ENCODE data around the gene PROK2.

Gene PROK2

DNA sequence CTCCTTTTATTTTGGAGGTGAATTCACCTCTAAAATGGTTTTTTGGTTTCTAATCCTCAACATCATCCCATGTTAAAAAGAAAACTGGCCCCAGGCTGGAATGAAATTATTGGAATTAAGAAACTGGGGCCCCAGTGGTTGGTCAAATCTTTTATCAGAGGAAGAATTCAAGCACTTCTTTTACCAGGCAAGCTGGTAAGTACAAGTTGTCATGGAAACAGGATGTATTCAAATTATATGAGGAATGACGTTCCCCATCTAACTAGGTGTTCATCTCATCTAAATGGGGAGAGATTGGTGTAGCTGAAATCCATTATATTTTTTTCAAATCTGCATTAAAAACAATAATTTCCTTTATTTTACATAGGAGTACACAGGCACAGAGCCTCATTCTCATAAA lies 50.1 kb downstream of the PROK2 start:
- no peak for DNase-seq (ENCODE audit: low read depth)

DNA sequence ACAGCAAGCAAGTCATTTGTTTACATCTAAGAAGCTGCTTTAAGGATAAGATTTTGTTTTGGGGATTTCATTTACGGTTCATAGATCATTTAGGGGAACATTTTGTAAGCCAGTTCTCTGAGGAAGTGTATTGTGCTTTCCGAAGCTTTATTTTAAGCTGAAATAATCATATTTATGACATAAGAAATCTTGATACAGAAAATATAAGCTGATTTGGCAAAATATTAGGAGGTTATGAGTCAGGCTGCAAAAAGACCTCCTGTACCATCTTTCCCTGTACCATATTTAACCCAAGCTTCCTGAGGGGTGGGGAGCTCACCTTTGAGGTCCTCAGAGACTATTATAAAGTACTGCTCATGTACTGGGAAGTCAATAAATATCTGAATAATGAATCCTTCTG lies 51.6 kb downstream of the PROK2 start:
- DNase-seq (ENCODE audit: low read depth) = no peak

DNA sequence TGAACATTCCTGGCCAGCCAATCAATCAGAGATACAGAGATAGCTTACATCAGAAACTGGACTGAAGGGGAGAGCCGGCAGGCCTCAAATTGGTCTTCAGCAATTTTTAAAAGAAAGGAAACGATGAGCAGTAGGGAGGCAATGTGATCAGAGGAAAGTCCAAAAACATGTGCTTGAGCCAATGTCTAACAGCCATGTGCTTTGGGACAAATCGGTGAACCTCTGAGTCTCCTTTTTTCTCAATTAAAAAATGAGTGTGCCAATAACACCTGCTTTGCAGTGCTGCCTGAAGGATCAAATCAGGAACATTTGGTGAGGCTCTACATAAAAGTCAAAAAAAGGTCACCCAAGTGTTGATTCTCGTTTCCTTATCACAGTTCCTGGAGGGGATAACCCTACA lies 52.3 kb downstream of the PROK2 start:
- DNase-seq (ENCODE audit: low read depth) = no peak

DNA sequence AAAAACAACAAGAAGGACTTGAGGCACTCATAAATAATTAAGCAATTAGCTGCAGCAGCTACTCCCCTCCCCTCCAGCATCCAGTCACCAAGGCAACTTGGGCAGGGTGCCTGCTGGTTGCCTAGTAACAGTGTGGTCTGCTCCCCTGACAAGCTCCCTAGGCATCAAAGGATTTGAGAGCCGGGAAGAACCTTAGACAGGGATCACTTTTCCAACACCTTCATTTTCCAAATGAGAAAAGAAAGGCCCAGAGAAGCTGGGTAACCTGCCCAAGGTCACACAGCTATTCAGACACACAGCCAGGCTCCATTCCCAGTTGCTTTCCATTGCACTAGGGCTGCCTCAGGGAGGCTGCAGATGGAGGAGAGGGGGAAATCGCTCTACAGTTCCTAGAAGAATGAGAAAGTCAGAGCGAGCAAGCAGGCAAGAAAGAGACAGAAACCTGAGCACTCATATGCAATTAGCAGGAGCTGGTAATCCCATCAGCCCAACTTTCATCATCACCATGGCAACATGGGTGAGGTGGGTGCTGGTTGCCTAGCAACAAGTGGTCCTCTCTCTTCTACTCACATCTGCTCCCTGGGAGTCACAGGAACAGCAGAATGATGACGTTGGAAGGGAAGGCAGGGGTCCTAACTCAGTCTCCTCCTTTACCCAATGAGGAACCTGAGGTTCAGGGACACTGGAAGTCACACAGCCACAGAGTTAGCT lies 56.2 kb downstream of the PROK2 start:
- no peak for DNase-seq (ENCODE audit: low read depth)

DNA sequence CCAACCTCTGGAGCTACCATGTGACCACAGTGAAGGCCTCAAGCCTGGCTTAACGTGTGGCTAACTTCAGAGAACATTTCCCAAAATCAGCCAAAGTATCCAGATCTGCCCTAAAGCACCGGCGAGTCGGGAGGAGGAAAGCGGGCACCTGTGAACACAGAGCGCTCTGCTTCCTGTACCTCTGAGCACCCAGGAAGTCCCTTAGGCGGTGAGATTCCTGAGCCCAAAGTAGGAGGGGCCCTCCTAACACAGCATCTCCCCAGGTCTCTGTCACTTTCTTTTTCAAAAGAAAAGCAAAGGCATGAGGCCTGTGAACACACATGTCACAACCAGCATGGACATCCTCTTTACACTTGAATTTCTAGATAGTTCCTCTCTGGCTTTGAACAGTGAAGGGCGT lies 58.8 kb downstream of the PROK2 start:
- DNase-seq (ENCODE audit: low read depth) = no peak

DNA sequence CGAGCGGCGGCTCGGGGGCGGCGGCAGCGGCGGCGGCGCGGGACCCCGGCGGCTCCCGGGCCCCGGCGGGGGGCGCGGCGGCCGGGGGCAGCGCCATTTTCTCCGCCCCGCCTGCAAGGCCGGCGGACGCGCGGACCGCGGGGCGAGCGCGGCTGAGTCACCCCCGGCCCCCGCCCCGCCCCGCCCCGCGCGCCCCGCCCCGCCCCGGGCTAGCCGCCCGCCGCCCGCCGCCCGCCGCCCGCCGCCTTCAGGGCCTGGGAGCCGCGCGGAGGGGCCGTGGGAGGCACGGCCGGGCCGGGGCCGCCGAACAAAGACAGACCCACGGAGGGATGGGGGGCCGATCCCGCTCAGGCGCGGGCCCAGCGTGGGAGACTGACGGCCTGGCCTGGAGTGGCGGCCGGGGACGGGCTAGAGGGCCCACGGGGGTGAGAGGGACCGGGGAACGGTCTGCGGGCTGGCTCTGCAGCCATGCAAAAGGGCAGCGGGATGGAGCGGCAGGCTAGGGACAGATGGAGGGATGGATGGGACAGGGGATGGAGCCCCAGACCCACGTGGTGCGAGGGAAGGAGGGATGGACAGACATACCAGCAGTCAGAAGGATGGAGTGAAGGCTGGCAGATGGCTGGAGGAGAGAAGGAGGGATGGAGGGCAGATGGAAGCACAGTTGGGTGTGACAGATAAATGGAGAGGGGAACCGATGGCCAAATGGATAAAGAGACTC lies 59.5 kb downstream of the PROK2 start, which contains the start of gene EIF4E3:
Gene EIF4E3, minus strand, starts transcription at position 132 of the 721 bp plus-strand sequence. Its CDS starts 35 bp downstream, at position 97.
- DNase-seq (ENCODE audit: low read depth) = no peak

DNA sequence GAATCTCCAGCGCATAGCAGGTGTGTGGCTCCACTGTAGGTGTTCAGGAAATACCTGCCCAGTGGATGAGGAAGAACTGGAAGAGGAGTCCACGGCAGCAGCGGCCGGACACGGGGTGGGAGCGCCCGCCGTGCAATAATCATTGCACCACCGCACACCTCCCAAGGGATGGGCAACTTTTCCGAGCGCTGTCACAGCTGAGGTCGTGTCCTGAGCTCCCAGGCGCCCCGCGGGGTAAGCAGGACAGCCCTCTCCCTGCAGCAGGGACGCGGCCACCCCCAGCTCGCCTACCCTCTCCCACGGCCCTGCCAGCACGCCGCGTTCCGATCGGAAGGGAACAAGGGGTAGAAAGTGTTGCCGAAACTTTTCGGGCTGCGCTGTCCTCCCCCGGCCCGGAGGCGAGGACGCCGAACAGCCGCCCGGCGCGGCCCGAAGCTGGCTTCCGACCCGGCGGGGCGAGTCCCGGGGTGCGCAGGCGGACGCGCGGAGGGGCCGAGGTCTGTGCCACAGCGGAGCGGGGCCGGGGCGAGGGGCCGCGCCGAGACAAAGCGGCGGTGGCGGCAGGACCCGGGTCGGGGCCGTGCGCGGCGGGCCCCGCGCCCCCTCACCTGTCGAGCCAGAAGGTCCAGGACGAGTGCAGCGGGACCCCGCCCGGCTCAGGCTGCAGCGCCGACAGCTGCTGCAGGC lies 60.2 kb downstream of the PROK2 start:
- DNase-seq (ENCODE audit: low read depth) = no peak

DNA sequence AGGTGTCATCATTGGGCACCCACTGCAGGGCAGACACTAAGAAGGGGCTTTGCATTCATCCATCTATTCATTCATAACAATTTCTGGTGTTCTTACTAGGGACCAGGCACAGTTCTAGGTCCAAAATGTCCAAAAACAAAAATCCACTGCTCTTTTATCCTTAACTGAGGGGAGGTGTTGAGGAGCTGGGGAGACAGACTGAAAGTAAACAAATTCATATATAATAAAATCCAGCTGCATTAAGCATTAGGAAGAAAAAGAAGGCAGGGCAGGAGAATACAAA lies 60.8 kb downstream of the PROK2 start:
- DNase-seq (ENCODE audit: low read depth) = no peak

DNA sequence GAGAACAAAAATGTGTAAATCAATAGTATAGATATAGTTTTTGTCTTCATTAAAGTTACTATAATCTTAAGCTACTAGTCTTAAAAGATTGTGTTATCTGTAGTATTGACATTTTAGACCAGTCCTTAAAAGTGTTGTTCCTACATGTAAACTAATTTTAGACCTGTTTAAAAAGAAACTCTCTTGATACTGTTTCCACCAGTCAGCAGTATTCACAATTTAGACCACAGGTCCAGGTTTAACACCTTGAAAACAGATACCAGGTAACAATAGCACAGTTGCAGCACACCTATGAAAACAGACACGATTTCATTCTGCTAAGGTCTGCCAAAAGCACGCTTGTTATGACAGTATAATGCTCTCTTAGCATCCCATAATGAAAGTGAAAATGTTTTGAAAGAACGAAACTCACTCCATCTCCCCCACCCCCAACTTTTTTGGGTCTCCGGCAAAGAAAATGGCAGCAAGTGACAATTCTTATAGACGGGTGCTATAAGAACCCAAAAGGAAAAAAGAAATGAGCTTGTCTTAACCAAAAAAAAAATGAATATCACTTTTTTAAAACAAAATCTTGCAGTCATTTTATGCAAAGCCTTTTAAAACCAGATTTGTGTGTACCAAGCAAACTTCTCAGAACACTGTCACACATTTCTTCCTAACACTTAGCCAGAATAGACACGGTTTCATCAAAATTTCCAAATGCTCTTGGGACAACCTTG lies 61.3 kb downstream of the PROK2 start:
- no peak for DNase-seq (ENCODE audit: low read depth)

DNA sequence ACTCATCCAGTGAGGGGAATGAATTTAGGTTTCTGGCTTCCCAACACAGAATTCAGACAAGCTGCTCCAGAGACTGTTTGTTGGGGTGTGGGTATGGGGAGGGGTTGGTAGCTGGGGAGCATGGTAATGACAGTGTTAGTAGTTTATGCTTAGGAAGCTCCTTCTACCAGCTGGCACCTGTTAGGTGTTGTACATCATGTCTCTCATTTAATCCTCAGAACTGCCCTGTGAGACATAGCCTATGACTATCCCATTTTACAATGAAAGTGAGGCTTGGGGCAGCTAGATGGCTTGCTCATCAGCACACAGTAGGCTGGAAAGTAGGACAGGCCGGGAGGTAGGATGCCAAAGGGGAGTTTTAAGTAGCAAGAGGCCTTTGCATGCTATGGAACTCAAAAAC lies 62.3 kb downstream of the PROK2 start:
- DNase-seq (ENCODE audit: low read depth) = no peak
